SH-SY5Y (cell line): Measurements from ENCODE around the gene GLTP.

Source experiments
- GATA2 ChIP-seq: IDR thresholded peaks from 2 replicates; pipeline ENCODE4 v1.6.1; 2011; ENCODE audit warnings: mild to moderate bottlenecking, low read depth, low read length
- GATA3 ChIP-seq: IDR thresholded peaks from 2 replicates; pipeline ENCODE4 v1.6.1; 2011; ENCODE audit warnings: low read depth, mild to moderate bottlenecking, low read length, moderate library complexity

- TF ChIP-seq GATA3 (no peak), GATA2 (no peak)
Observed at GRCh38 chr12:109892748-109893147, 12.4 kb upstream of the GLTP start.
